SK-N-SH (cell line): ENCODE results near the gene EPHA6. TPM values are rescaled to one million over a fixed set of nuclear protein-coding genes. Genes with fewer than 3 reads are reported as not detected.

Experiments used
- CTCF ChIA-PET: fragments of 300-600, 350-600 bp; formaldehyde crosslinking; extraction: SDS; loops from one replicate; lab custom pipeline; 2021; lab: Yijun Ruan, JAX
- POLR2A ChIA-PET: fragments of 350-600 bp; sonication (Branson Sonifier 250); formaldehyde crosslinking; extraction: SDS; loops from one replicate; lab custom pipeline; 2020; ENCODE audit warnings: antibody characterized with exemption, inconsistent platforms; lab: Yijun Ruan, JAX
- DNase-seq: peaks from one replicate; pipeline ENCODE4 v3.0.0; 2012
- H2AFZ ChIP-seq: fragments of 200-600 bp; sonication (generic); 2 replicates; pipeline ENCODE4 v1.8.1; 2016; ENCODE audit warnings: antibody characterized with exemption, mild to moderate bottlenecking, low read depth
- H3F3A ChIP-seq: fragments of 200-600 bp; sonication (generic); replicated peaks from 2 replicates; pipeline ENCODE3; 2016; ENCODE audit warnings: antibody characterized with exemption, mild to moderate bottlenecking; ENCODE audit not compliant: insufficient read depth
- H3K27ac ChIP-seq, 2 experiments: fragments of 200-500 bp in 1 of 2; fragments of 200-600 bp in 1 of 2; sonication (Bioruptor generic) in 1 of 2; sonication (generic), shearing (Covaris generic) in 1 of 2; 2 replicates each; pipeline versions ENCODE4 v1.5.1 to v1.6.1; 2014 to 2016; ENCODE audit warnings: low read depth in 2 of 2, inconsistent platforms in 1 of 2, low read length in 1 of 2, mild to moderate bottlenecking in 1 of 2, mixed read lengths in 1 of 2
- H3K27me3 ChIP-seq: fragments of 200-600 bp; sonication (generic), shearing (Covaris generic); 2 replicates; pipeline ENCODE4 v1.6.1; 2016; ENCODE audit warnings: mixed run types; ENCODE audit not compliant: insufficient read depth
- H3K36me3 ChIP-seq, 2 experiments: fragments of 200-500 bp in 1 of 2; fragments of 200-600 bp in 1 of 2; sonication (Bioruptor generic) in 1 of 2; sonication (generic) in 1 of 2; replicated peaks in 1 of 2; 2 replicates each; pipeline versions ENCODE3 to v1.5.1; 2014 to 2016; ENCODE audit warnings: low read length in 1 of 2, mild to moderate bottlenecking in 1 of 2; ENCODE audit not compliant: insufficient read depth in 2 of 2, control insufficient read depth in 1 of 2
- H3K4me1 ChIP-seq, 2 experiments: fragments of 200-500 bp in 1 of 2; fragments of 200-600 bp in 1 of 2; sonication (Bioruptor generic) in 1 of 2; sonication (generic), shearing (Covaris generic) in 1 of 2; 2 replicates each; pipeline versions ENCODE4 v1.5.1 to v1.6.1; 2014 to 2016; ENCODE audit warnings: low read depth in 1 of 2, low read length in 1 of 2, mixed run types in 1 of 2; ENCODE audit not compliant: insufficient read depth in 2 of 2, control insufficient read depth in 1 of 2
- H3K4me2 ChIP-seq: fragments of 200-600 bp; sonication (generic), shearing (Covaris generic); 2 replicates; pipeline ENCODE4 v1.6.1; 2017; ENCODE audit warnings: mixed run types
- H3K4me3 ChIP-seq, 2 experiments: fragments of 200-500 bp in 1 of 2; fragments of 200-600 bp in 1 of 2; sonication (Bioruptor generic) in 1 of 2; sonication (generic), shearing (Covaris generic) in 1 of 2; 2 replicates each; pipeline versions ENCODE4 v1.5.1 to v1.8.1; 2014 to 2016; ENCODE audit warnings: low read depth in 2 of 2, inconsistent platforms in 1 of 2, low read length in 1 of 2, mild to moderate bottlenecking in 1 of 2, mixed read lengths in 1 of 2, moderate library complexity in 1 of 2
- H3K79me2 ChIP-seq: fragments of 200-600 bp; sonication (generic); 2 replicates; pipeline ENCODE4 v1.8.1; 2017; ENCODE audit warnings: mild to moderate bottlenecking; ENCODE audit not compliant: insufficient read depth
- H3K9ac ChIP-seq: fragments of 200-600 bp; sonication (generic); 2 replicates; pipeline ENCODE4 v1.6.1; 2017; ENCODE audit warnings: mixed run types
- H3K9me2 ChIP-seq: fragments of 200-600 bp; sonication (generic); 2 replicates; pipeline ENCODE4 v1.6.1; 2017; ENCODE audit warnings: mixed run types
- H3K9me3 ChIP-seq: fragments of 200-600 bp; sonication (generic); 2 replicates; pipeline ENCODE4 v1.6.1; 2017; ENCODE audit warnings: mixed run types, mild to moderate bottlenecking, moderate library complexity
- H4K20me1 ChIP-seq: fragments of 200-600 bp; sonication (generic); 2 replicates; pipeline ENCODE4 v1.6.1; 2017; ENCODE audit warnings: mild to moderate bottlenecking, mixed run types; ENCODE audit not compliant: insufficient read depth
- CHD2 ChIP-seq: fragments of 150-350 bp; IDR thresholded peaks from 2 replicates; pipeline ENCODE4 v1.6.1; 2018; ENCODE audit warnings: low read length; ENCODE audit not compliant: partially characterized antibody
- CTCF ChIP-seq: fragments of 200-600 bp; sonication (generic); IDR thresholded peaks from 2 replicates; pipeline ENCODE4 v1.6.1; 2017; ENCODE audit warnings: antibody characterized with exemption, mild to moderate bottlenecking, moderate library complexity
- ELF1 ChIP-seq: IDR thresholded peaks from 2 replicates; pipeline ENCODE4 v1.4.0; 2012
- EZH2phosphoT487 ChIP-seq: fragments of 200-600 bp; sonication (generic); IDR thresholded peaks from 2 replicates; pipeline ENCODE4 v1.6.1; 2017; ENCODE audit warnings: low read depth, mixed run types, mild to moderate bottlenecking, antibody characterized with exemption, moderate library complexity, borderline replicate concordance
- FOSL2 ChIP-seq: IDR thresholded peaks from 2 replicates; pipeline ENCODE4 v1.4.0; 2012; ENCODE audit warnings: low read depth, mild to moderate bottlenecking, moderate library complexity, borderline replicate concordance
- FOXJ3 ChIP-seq: sonication (generic); formaldehyde crosslinking; IDR thresholded peaks from 2 replicates; pipeline ENCODE4 v1.5.1; 2020; ENCODE audit warnings: mild to moderate bottlenecking, missing genetic modification reagents
- FOXM1 ChIP-seq: IDR thresholded peaks from 2 replicates; pipeline ENCODE4 v1.4.0; 2012; ENCODE audit warnings: low read depth, mild to moderate bottlenecking
- JUND ChIP-seq: IDR thresholded peaks from 2 replicates; pipeline ENCODE4 v1.4.0; 2012
- MAX ChIP-seq: IDR thresholded peaks from 2 replicates; pipeline ENCODE4 v1.4.0; 2012; ENCODE audit warnings: low read depth
- MXI1 ChIP-seq: IDR thresholded peaks from 2 replicates; pipeline ENCODE4 v1.6.1; 2012; ENCODE audit warnings: mild to moderate bottlenecking, low read depth, low read length, improper control_type of control experiment
- NRF1 ChIP-seq: IDR thresholded peaks from 2 replicates; pipeline ENCODE4 v1.6.1; 2012; ENCODE audit warnings: low read depth, mild to moderate bottlenecking, low read length
- RCOR1 ChIP-seq: fragments of 150-350 bp; IDR thresholded peaks from 2 replicates; pipeline ENCODE4 v1.6.1; 2017; ENCODE audit warnings: antibody characterized with exemption, low read length
- RFX5 ChIP-seq: IDR thresholded peaks from 2 replicates; pipeline ENCODE4 v1.6.1; 2012; ENCODE audit warnings: mild to moderate bottlenecking, improper control_type of control experiment, low read length
- RXRA ChIP-seq: IDR thresholded peaks from 2 replicates; pipeline ENCODE4 v1.4.0; 2012; ENCODE audit warnings: low read depth, mild to moderate bottlenecking, borderline replicate concordance
- SMC3 ChIP-seq: IDR thresholded peaks from 2 replicates; pipeline ENCODE4 v1.6.1; 2012; ENCODE audit warnings: low read depth, low read length, improper control_type of control experiment
- TCF12 ChIP-seq: IDR thresholded peaks from 2 replicates; pipeline ENCODE4 v1.4.0; 2012
- TEAD4 ChIP-seq: IDR thresholded peaks from 2 replicates; pipeline ENCODE4 v1.4.0; 2012; ENCODE audit warnings: mild to moderate bottlenecking, borderline replicate concordance; ENCODE audit not compliant: insufficient read depth
- USF2 ChIP-seq: fragments of 150-350 bp; IDR thresholded peaks from 2 replicates; pipeline ENCODE4 v1.6.1; 2017; ENCODE audit warnings: antibody characterized with exemption, low read length, low read depth, borderline replicate concordance
- YY1 ChIP-seq: IDR thresholded peaks from 2 replicates; pipeline ENCODE4 v1.4.0; 2012; ENCODE audit warnings: low read depth, mild to moderate bottlenecking
- ZBTB33 ChIP-seq: IDR thresholded peaks from 2 replicates; pipeline ENCODE4 v1.4.0; 2012; ENCODE audit warnings: low read depth, borderline replicate concordance
- WGBS: methylation state at CpG from one replicate; pipeline ENCODE4 v1.1.6; 2017; ENCODE audit warnings: low lambda C conversion rate; 5-methylcytosine and 5-hydroxymethylcytosine counted together
- polyA plus RNA-seq, 3 experiments: library from polyadenylated mRNA; depleted of rRNA; stranded (reverse); fragments of >200 nt; gene quantifications; 2 replicates each; pipeline ENCODE4 v1.2.3, GENCODE V29; 2012

EPHA6 gene
- polyA plus RNA-seq, 1 of the 3 experiments (the other 2 are of a cell fraction), result not detected

- TF ChIP-seq RCOR1 (no peak), TEAD4 (no peak), FOXJ3 (no peak), SMC3 (no peak), NRF1 (no peak), ELF1 (no peak), RXRA (no peak)
- TF ChIP-seq, all 33 proteins: peak for 0
Observed at GRCh38 chr3:97057365-97057764, 243.0 kb downstream of the EPHA6 start (continued).

DNA sequence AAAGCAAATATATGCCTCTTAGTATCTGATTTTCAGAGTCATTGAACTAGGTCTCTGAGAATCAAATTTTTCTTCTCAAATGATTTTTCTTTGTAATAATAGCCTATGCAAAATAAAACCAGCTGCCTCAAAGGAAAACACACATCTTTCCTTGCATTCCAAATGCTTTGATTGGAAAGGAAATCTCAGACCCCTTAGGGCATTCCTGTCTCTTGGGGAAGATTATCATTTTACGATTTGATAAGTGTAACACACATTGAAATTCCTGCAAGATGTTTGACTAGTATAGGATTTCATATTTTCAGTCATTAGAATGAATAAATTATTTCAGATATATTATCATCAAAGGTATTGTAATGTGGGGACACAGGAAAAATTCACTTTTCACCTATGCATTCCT lies 244.8 kb downstream of the EPHA6 start:
- no peaks in the 10 kb centered on the region for H3K4me1 ChIP-seq
- 12% methylated on average over 1 of the region's 1 CpG for WGBS
- H3K9me2 ChIP-seq, result no peaks in the 10 kb centered on the region
- TF ChIP-seq CTCF, result no peak
- no peak for TF ChIP-seq FOSL2
- no peak for TF ChIP-seq EZH2phosphoT487
- TF ChIP-seq TEAD4, result no peak
- no peak for TF ChIP-seq JUND
- TF ChIP-seq ZBTB33, result no peak
- TF ChIP-seq YY1, result no peak
- TF ChIP-seq TCF12, result no peak
- no peak for TF ChIP-seq CHD2
- no peak for TF ChIP-seq FOXM1
- TF ChIP-seq FOXJ3, result no peak
- TF ChIP-seq RFX5, result no peak
- TF ChIP-seq USF2, result no peak
- TF ChIP-seq MXI1, result no peak
- no peak for TF ChIP-seq MAX
- TF ChIP-seq, all 33 proteins: peak for 0
- Histone ChIP-seq H3K36me3 (no peaks in the 10 kb centered on the region), H2AFZ (no peak overlapping the region), H4K20me1 (no peaks in the 10 kb centered on the region), H3K4me2 (no peak overlapping the region), H3K27ac (no peak overlapping the region), H3K79me2 (no peaks in the 10 kb centered on the region), H3K4me3 (no peak overlapping the region), H3K9ac (no peak overlapping the region), H3K9me3 (no peaks in the 10 kb centered on the region), H3K27me3 (no peaks in the 10 kb centered on the region), H3F3A (no peaks in the 10 kb centered on the region)
- POLR2A ChIA-PET, result no interaction called here
- no peak for DNase-seq
- CTCF ChIA-PET, result interaction anchor here (1.3 kb wide), 1 partner anchor 9 kb away, joined by 3 read pairs; no protein-coding TSS in a partner anchor
